Testis (tissue), 2 donors: ENCODE results near the gene TM4SF20.

Experiments used
- CTCF ChIP-seq, 3 experiments: fragments of 450-650 bp in 2 of 3; fragments of 200-600 bp in 1 of 3; sonication (generic) in 1 of 3; IDR thresholded peaks; one replicate each; pipeline ENCODE4 v1.5.1; 2016 to 2019; ENCODE audit warnings: antibody characterized with exemption in 3 of 3, mild to moderate bottlenecking in 2 of 3, moderate library complexity in 1 of 3
- POLR2A ChIP-seq: fragments of 450-650 bp; IDR thresholded peaks from one replicate; pipeline ENCODE4 v1.6.1; 2017; ENCODE audit warnings: antibody characterized with exemption, mild to moderate bottlenecking, moderate library complexity

GRCh38 chr2:227325839-227326195 lies 53.3 kb downstream of the TM4SF20 start:
- no peak for TF ChIP-seq CTCF (IDR thresholded peaks at IDR 0.05)
- no peak for TF ChIP-seq POLR2A
